GM19463 (cell line): Measurements from ENCODE around the gene SHOX.
"Not testable (repeated sequence)": the region's sequence is repeated elsewhere in the genome, so short reads cannot be mapped to it uniquely, and the experiment has no call there.

ENCODE experiments used
- ATAC-seq: cut with Tn5 transposase; IDR thresholded peaks from one replicate; pipeline ENCODE4 v1.9.1; 2021; ENCODE audit warnings: mild to moderate bottlenecking, moderate library complexity; ENCODE audit not compliant: unreplicated experiment

Gene SHOX

GRCh38 chrX:621705-622503 lies 8.7 kb upstream of the SHOX start:
- ATAC-seq, result no peak

DNA sequence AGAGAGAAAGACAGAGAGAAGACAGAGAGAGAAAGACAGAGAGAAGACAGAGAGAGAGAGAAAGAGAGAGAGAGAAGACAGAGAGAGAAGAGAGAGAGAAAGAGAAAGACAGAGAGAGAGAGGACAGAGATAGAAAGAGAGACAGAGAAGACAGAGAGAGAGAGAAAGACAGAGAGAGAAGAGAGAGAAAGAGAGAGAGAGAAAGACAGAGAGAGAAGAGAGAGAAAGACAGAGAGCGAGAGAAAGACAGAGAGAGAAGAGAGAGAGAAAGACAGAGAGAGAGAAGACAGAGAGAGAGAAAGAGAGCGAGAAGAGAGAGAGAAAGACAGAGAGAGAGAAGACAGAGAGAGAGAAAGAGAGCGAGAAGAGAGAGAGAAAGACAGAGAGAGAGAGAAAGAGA lies 7.8 kb upstream of the SHOX start:
- ATAC-seq, result not testable (repeated sequence)

DNA sequence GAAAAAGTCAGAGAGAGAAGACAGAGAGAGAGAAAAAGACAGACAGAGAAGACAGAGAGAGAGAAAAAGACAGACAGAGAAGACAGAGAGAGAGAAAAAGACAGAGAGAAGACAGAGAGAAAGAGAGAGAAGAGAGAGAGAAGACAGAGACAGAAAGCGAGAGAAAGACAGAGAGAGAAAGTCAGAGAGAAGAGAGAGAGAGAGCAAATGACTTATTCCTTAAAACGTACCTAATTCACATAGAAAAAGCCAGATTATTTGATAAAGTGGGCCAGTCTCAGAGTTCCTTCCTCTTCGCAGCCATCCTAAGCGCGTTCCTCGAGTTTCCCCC lies 7.4 kb upstream of the SHOX start:
- no peak for ATAC-seq

DNA sequence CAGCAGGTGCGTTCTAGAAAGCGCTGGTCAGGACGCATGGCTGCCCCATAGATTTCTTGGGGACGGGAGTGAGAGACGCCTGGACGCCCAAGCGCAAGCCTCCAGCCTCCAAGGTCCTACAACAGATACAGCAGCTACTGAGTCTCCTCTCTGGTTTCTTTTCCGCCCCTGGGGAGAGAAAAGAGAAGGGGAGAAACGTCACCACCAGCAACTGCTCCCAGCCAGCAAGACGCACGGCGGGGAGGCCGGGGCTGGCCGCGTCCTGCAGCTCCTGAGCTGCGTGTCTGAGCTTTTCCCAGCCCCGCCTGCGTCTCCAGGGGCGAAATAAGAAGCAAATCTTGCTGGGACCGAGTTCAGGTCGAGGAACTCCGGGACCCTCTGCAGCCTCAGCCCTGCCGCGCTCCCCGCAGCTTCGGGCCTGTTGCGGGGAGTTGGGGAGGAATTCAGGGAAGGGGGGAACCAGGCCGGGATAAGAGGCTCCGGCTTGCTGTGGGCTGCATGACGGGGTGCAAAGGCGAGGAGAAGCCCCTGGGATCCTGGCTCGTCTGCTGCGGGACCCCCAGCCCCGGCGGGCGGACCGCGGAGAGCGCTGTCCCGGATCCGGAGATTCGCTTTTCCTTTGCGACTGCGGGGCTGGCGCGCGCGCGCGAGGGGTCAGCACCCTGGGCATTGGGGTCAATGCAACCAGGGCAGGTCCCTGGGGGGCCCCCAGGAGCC lies 6.8 kb upstream of the SHOX start:
- no peak for ATAC-seq

- ATAC-seq, result no peak
These were observed 5.4 kb upstream of the SHOX start for GRCh38 chrX:625137-625691.

DNA sequence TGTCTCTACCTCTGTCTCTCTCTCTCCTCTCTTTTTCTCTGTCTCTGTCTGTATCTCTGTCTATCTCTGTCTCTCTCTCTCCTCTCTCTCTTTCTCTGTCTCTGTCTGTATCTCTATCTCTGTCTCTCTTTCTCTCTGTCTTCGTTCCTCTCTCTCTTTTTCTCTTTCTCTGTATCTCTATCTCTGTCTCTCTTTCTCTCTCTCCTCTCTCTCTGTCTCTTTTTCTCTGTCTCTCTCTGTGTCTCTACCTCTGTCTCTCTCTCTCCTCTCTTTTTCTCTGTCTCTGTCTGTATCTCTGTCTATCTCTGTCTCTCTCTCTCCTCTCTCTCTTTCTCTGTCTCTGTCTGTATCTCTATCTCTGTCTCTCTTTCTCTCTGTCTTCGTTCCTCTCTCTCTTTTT lies 4.5 kb upstream of the SHOX start:
- ATAC-seq, result not testable (repeated sequence)

GRCh38 chrX:626745-627509 lies 3.7 kb upstream of the SHOX start:
- no peak for ATAC-seq

GRCh38 chrX:627510-627981 lies 3.0 kb upstream of the SHOX start:
- ATAC-seq, result no peak

DNA sequence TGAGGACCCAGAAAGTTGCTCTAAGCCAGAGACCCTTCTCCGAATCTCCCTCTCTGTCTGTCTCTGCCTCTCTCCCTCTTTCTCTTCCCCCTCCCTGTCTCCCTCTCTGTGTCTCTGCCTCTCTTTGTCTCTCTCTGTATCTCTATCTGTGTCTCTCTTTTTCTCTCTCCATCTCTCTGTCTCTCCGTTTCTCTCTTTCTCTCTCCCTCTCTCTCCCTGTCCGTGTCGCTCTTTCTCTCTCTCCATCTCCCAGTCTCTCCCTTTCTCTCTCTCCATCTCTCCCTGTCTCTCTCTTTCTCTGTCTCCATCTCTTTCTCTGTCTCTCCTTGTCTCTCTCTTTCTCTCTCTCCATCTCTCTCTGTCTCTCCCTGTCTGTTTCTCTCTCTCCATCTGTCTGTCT lies 2.6 kb upstream of the SHOX start:
- no peak for ATAC-seq

DNA sequence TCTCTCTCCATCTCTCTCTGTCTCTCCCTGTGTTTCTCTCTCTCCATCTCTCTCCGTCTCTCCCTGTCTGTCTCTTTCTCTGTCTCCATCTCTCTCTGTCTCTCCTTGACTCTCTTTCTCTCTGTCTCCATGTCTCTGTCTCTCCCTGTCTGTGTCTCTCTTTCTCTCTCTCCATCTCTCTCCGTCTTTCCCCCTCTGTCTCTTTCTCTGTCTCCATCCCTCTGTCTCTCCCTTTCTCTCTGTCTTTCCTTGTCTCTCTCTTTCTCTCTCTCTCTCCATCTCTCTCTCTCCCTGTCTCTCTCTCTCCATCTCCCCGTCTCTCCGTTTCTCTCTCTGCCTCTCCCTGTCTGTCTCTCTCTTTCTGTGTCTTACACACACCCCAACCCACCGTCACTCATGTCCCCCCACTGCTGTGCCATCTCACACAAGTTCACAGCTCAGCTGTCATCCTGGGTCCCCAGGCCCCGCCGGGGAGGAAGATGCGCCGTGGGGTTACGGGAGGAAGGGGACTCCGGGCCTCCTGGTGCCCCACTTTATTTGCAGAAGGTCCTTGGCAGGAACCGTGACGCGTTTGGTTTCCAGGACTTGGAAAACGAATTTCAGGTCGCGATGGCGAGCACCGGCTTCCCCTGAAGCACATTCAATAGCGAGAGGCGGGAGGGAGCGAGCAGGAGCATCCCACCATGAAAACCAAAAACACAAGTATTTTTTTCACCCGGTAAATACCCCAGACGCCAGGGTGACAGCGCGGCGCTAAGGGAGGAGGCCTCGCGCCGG lies 1.2 kb upstream of the SHOX start:
- ATAC-seq, result no peak

GRCh38 chrX:630007-630611 lies 482 bp upstream of the SHOX start:
- ATAC-seq, result no peak

GRCh38 chrX:631802-632365 lies 1.3 kb downstream of the SHOX start:
- ATAC-seq, result no peak

GRCh38 chrX:632366-633042 lies 1.9 kb downstream of the SHOX start:
- no peak for ATAC-seq

DNA sequence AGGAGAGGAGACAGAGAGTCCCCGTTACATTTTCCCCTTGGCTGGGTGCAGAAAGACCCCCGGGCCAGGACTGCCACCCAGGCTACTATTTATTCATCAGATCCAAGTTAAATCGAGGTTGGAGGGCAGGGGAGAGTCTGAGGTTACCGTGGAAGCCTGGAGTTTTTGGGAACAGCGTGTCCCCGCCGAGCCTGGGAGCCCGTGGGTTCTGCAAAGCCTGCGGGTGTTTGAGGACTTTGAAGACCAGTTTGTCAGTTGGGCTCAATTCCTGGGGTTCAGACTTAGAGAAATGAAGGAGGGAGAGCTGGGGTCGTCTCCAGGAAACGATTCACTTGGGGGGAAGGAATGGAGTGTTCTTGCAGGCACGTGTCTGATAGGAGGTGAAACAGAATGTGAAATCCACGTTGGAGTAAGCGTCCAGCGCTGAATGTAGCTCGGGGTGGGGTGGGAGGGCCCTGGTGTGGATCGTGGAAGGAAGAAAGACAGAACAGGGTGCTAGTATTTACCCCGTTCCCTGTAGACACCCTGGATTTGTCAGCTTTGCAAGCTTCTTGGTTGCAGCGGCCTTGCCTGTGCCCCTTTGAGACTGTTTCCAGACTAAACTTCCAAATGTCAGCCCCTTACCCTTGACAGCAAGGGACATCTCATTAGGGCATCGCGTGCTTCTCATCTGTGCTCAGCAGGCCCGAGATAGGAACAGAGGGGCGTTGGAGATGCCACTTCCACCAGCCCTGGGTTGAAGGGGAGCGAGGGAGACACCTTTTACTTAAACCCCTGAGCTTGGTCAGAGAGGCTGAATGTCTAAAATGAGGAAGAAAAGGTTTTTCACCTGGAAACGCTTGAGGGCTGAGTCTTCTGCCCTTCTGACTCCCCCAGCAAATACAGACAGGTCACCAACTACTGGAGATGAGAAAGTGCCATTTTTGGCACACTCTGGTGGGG lies 2.7 kb downstream of the SHOX start:
- no peak for ATAC-seq

- ATAC-seq, result no peak
These were observed 3.7 kb downstream of the SHOX start for GRCh38 chrX:633985-634958.

- ATAC-seq, result no peak
These were observed 5.0 kb downstream of the SHOX start for GRCh38 chrX:635428-636090.
